HTERT RPE-1 (cell line): ENCODE results near the gene UBE2J2.

ENCODE experiments used
- in situ Hi-C: fragments of 300-500 bp; cut with MboI; formaldehyde crosslinking; loops from 4 replicates; pipeline ENCODE4 v1.14.3; 2020; ENCODE audit warnings: low sequenced_read_pairs

Gene UBE2J2

DNA sequence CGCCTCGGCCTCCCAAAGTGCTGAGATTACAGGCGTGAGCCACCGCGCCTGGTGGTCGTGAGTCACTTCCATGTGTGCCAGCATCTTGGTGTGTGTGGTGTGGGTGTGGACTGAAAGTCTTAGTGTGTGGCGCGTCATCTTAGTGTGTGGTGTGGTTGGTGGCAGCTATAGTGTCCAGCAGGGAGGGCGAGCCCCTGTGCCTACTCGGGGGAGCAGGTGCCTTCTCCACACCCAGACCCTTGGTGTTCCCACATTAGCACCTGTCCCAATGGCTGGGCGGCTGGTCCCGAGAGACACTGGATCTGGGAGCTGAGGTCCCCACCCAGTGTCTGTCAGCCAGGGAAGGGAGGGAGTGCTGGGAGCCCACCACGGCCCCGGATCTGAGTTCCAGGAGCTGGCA lies 9.3 kb upstream of the UBE2J2 start:
- in situ Hi-C loops = no loop called here

DNA sequence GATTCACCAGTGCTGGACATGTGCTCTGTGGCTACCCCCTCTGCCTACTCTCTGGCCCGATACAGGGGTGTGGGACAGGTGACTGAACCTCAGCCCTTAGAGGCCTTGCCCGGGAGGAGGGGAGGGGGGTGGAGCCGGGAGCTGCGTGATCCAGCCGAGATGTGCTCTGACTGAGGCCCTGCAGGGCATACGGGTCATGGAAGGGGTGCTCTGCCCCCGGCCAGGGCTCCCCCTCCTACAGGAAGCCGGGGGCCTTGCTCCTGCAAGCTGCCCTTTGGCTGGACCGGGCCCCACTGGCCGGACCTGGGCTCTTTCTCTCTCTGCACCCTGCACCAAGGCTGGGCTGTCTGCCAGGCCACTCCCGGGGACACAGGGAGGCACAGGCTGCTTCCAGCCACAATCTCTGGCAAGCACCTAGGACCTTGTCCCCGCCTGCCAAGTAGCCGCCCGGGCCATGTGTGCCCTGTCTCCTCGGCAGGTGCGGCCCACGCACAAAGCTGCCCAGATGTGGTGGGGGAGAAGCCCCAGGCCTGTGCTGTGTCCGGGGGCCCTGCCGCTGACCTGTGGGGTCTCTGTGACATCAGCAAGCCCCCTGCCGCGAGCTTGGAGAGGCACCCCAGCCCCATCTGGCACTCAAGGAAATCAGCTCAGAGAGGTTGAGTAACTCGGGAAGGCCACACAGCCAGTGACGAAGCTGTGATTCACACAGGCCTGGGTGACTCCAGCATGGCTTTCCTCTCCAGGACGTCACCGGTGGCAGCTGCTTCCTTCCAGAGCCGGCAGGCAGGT lies 8.1 kb upstream of the UBE2J2 start:
- in situ Hi-C loops = no loop called here

DNA sequence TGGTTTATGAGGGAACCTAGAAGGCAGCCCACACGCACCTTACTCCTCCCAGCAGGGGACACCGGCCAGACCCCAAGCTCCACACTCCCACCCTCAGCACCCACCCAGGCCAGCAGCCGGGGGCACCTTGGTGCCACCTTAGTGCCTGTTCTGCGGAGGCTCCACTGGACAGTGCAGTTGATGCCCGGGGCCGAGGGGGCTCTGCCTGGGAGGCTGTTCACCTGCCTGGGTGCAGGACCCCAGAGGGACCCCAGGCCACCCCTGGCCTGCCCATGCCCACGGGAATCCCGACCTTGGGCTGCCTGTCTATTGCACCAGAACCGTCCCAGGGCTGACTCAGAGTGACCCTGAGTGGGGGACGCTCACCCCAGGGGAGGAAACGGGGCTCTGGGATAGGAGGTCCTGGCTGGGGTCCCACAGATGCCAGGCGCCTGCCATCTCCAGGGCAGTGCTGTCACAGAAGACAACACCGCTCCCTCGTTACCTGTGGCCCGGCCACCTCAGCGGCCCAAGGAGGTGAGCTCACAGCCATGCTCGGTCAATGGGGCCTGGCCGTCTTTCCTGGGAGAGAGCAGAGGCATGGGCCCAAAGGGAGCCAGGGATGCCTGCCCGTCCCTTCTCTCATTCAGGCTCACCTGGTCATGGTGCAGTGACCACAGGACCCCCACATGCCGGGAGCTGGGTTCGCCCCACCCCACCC lies 7.3 kb upstream of the UBE2J2 start:
- in situ Hi-C loops = no loop called here

DNA sequence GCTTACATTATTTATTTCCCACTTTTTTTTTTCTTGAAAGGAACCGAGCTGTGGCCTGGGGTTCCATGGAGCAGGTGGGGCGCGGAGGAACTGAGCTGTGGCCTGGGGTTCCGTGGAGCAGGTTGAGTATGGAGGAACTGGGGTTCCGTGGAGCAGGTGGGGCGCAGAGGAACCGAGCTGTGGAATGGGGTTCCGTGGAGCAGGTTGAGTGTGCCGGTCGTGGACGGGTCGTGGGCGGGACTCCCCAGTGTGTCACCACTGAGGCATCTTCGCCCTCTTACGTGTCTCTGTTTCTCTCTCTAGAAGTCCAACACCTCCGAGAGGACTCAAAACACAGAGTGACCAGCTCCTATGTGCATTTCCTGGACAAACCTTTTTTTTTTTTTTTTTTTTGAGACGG lies 5.4 kb upstream of the UBE2J2 start:
- in situ Hi-C loops = no loop called here

DNA sequence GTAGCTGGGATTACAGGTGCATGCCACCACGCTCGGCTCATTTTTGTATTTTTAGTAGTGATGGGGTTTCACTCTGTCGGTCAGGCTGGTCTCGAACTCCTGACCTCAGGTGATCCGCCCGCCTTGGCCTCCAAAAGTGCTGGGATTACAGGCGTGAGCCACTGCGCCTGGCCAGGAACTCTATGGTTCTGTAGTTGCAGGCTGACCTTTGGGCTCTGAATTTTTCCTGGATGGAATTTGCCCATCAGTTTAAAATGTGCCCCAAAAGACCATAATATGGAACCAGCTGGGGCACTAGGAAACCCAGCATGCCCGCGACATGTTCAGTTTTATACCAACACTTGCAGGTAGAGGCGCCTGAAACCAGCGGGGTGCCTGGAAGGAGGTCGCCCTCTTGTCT lies 5.0 kb upstream of the UBE2J2 start:
- in situ Hi-C loops = no loop called here

DNA sequence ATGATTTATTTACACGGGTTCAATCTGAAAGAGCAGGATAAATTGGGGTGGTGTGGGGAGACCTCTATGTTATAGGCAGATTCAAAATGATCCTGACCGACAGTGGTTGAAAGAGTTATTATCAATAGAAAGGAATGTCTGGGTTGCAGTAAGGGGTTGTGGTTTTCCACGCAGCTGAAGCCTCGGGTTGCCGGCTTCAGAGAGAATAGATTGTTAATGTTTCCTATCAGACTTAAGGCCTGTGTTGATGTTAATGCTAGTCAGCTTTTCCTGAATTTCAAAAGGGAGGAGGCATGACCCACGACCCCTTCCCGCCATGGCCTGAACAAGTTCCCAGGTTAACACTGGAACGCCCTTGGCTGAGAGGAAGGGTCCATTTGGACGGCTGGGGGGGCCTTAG lies 2.2 kb upstream of the UBE2J2 start:
- in situ Hi-C loops = no loop called here

DNA sequence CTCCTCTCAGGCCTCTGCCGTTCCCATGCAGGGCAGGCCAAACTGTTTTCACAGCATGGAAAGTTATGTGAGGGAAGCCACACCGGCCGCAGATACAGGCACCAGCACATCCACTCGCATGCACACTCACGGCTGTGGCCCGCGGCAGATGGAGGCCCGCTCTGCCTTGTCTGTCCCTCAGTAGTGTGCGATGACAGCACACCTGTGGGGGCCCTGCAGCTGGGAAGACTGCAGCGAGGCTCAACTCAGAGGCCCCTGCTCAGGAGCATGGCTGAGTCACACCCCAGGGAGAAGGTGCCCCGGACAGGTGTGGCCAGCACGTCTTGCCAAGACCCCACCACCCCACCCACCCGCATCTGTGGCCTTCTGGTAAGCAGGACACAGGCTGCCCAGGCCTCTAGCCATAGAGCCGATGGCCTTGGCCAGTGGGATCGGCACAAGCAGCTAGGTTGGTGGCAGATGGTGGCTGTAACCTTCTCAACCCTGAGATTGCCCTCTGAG lies 1.3 kb upstream of the UBE2J2 start:
- in situ Hi-C loops = no loop called here

DNA sequence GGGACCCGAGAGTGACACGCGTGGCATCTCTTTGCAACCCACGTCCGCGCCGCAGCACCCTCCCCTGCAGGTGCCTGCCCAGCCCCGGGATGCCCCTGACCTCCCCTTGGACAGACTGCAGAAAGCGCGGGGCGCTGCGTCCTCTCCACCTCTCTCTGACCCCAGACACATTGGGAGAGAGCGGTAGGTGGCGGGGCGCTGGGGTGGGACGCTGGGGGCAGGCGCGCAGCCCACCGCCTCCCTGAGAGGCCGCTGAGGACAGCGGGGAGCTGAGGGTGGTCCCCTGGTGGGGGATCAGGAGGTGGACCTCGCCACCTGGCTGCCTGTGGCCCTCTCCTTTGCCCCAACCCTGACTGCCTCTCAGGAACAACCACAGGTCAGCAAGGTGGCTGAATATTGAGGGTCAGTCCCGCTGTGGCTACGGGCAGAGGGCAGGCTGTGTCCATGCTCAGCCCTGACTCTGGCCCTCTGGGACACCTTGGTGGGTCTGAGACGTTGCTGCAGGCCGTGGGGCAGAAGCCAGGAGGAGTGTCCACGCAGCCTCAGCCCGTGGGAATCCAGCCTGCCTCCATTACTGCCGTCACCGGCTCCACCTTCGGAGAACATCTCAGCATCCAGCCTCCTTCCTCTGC lies 761 bp upstream of the UBE2J2 start:
- in situ Hi-C loops = no loop called here

DNA sequence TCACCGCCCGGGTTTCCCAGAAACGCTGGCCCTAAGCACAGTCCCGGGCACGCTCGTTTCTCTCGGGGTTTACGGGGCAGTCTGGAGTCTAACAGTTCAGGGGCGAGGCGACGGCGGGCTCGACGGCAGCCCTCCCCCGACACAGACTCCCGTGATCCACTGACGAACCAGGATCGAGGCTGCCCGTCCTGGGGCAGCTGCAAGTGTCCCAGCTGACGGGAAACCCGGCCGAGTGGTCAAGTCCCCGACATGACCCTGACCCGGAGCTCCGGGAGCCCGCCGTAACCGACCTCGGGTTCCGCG lies 494 bp downstream of the UBE2J2 start:
- in situ Hi-C loops = no loop called here

DNA sequence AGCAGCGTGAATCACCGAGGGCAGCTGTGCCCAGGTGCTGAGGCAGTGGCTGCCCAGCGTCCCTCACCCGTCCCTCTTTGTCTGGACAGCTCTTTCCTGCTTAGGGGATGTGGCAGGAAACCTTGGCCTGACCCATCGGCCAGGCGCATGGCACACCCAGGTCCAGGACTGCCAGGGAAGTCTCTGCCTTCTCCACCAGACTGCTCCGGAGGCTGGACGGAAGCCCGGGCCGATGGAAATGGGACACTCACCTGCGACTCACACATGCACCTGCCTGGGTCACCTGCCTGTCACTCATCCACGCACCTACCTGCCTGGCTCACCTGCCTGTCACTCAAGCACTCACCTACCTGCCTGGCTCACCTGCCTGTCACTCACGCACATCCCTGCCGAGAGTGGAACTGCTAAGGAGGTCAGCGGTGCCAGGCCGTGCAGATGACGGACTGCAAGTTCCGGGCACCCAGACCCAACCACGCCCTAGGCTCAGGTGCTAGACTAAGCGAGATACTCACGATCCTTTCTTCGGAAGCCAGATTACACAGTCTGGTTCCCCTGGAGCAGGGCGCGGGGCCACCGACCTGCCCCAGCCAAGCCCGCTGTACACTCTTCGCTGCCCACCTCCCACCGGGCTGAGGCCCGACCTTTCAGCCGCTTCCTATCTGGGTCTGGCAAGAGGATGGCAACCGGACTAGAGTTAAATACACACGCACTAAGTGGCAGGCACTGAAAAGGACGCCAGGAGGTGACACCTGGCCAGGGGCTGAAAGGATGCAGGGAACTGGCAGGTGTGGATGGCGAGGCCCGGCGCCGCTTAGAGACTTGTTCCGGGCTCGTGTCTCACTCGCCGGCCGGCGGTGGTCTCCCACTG lies 1.1 kb downstream of the UBE2J2 start:
- in situ Hi-C loops = no loop called here

DNA sequence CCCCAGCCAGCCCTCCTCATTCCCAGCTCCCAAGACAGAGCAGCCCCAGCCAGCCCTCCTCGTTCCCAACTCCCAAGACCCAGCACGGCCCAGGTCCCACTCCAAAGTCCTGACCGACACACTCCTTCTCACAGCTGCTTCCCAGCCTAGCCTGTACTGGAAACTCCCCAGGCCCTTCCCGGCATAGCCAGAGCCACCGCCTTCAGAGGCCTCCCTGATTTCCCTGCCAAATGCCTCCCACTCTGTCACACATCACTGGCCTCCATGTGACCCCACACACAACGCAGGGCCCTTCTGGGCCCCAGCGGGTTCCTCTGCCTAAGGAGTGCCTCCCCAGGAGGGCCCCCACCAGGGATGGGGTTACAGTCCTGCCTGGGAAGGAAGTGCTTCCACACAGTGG lies 2.8 kb downstream of the UBE2J2 start:
- in situ Hi-C loops = no loop called here

DNA sequence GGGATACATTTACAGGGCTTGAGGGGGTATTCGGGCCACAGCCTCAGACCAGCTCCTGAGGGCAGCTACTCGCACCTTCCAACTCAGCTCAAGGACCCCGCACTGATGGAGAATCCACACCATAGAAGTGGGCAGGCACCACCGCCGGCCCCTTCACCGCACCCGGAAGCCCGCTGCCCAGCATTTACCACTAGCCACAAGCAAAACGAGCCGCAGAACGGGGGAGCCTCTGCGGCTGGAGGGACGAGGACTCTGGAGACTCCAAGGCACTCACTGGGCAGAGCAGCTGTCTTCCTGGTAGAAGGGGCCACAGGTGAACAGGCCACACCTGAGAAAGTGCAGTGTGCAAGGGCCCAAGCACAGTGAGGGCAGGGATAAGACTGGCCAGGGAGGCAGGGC lies 5.4 kb downstream of the UBE2J2 start:
- in situ Hi-C loops = no loop called here

DNA sequence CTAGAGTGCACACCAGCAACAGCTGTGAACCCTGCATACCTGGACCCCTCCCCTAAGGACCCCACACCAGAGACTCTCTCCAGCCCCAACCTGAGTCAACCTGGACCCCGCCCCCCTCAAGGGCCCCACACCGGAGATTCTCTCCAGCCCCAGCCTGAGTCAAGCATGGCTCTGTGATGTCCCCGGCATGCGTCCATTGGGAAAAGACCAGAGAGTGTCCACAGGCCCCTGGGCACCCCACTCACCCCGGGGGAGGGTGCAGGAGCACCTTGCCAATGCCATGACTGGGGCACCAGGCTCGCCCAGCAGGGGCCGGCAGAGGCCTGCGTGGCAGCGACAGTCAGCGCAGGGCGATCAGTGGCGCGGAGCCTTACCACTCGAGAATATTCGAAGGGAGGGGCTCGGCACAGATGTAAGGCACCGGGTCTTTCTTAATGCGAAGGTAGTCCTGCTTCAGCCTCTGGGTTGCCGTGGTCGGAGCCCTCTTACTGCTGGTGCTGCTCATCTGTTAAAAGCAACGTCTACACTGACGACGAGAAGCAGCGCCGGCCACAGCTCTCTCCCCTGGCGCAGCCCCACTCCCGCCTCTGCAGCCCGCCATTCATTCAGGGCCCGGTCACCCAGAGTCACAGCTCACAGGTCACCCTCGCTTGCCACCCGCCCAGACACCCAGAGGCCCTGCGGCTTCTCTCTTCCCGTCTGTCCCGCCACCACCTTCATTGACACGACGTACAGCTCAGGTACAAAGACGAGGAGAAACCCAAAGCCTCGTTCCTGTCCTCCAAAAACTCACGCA lies 6.0 kb downstream of the UBE2J2 start:
- in situ Hi-C loops = no loop called here

DNA sequence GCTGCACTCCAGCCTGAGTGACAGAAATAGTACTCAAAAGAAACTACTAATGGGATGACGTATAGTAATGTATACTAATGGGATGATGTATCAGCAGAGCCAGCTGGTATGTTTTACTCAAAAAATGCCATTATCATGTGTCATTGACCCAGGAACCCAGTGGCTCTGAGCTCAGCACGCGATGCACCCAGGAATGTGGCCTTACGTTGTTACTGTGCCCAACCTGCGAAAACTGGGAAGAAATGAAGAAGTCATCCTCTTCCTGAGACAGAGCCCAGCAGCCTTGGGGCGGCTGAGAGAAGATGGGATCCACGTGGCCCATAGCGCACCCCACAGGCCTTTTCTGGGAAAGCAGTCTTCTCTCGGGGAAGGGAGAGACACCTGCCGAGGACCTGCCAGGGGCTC lies 8.8 kb downstream of the UBE2J2 start:
- in situ Hi-C loops = no loop called here

DNA sequence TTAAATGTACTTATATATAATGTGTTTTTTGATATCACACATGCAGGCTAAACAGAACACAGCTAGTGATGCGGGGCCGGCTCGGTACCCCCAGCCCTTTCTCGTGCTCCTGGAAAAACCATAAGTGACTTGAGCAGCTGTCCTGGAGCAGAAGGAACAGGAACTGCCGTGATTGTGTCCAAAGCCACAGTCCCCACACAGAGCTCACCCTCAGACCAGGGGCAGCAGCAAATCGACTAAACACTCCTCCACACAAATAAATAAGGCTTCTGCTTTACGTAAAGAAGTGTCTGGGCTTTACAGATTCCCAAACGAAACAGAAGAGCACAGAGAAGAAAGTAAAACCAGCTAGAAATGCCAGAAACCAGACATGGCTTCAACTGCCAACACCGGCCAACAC lies 9.6 kb downstream of the UBE2J2 start:
- in situ Hi-C loops = no loop called here

DNA sequence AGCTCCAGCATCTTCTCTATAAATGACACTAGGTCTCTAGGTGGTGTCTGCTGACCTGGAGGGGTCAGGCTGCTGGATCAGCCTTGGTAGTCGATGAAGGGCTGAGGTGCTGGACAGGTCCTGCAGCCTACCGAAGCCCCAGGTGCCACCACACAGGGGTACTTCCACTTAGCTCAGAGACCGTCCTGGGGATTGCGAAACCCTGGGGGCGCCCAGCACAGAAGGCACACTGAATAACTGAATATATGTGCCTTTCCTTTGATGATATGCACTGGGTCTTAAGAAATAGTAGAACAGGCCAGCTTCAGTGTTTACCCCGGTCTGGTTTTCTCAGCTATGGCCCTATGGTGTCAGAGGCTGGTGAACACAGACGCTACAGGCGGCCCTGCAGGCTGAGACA lies 10.9 kb downstream of the UBE2J2 start:
- in situ Hi-C loops = no loop called here

DNA sequence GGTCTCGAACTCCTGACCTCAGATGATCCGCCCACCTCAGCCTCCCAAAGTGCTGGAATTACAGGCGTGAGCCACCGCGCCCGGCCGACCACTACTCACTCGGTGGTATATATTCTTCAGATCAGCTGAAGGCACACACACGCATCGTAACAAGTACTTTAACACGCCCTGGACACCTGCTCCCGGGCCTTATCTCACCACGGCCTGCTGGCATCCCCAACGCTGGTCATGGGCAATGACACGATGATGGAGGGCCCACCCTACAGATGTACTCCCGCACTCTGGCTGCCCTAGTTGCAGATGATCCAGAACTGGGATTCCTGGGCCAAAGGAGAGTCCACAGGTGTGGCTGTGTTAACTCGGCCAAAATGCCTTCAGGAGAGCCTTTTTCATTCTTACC lies 11.6 kb downstream of the UBE2J2 start:
- in situ Hi-C loops = no loop called here

DNA sequence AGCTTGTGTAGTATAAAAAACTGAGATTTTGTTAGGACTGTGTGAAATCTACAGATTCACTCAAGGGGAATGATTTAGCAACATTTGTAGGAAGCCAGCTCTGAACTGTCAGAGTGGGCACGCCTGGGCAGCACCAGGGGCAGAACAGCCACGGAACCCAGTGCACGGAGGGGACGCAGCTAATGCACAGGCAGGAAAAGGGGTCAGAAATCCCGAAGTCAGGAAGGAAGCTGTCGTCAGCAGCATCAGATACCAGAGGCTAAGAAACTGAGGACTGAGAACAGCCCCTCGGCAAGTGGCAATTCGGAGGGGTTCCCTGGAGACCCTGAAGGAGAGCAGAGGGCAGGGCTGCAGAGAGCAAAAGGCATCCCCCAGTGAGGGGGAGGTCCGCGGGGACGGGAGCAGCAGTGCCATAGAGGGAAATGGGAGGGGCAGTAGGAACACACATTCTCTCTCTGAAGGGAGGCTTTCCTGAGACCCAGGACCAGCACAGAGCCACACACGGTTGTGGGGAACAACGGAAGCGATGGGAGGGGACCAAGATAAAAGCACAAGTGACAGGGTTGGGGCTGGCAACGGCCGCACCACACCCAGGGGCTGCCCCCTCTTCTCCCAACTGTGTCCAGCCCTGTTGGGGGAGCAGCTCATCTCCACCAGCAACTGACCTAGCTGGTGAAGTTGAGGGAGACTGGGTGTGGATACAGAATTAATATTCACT lies 12.7 kb downstream of the UBE2J2 start:
- in situ Hi-C loops = no loop called here

DNA sequence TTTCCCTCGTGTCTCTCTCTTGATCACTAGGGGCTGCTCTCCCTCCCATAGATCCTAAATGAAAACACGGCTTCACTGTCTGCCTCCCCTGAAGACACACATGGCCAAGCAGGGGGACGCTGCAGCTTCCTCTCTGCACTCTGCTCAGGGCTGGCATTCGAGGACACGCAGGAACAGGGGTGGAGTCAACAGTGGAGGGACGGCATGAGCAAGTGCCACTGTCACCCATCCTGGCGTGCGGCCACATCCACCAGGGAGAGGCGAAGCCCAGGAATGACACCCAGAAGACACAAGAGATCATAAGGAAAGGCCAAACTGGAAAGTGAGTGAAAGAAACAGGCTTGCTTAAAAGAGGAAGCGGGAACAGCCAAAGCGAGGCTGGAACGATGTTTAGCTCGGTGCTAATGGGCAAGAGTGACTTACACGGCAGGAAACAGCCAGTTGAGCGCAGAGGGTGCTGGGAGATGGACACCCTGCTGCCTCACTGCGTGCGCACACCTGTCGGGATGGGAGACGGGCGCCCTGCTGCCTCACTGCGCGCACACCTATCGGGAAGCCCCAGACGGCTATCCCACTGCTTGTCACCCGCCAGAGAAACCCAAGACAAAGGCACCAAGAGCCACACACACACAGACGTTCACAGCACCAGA lies 13.6 kb downstream of the UBE2J2 start:
- in situ Hi-C loops = no loop called here
